Activated naive CD8-positive, alpha-beta T cell treated with anti-CD3 and anti-CD28 coated beads, Interleukin-2, amount 50 U/mL, for 16 hours (primary cell): Measurements from ENCODE around the gene GDPD4.

Source experiments
- DNase-seq: peaks from one replicate; pipeline ENCODE4 v3.0.0-alpha.2; 2020; ENCODE audit warnings: low read depth, low spot score

Gene GDPD4

DNA sequence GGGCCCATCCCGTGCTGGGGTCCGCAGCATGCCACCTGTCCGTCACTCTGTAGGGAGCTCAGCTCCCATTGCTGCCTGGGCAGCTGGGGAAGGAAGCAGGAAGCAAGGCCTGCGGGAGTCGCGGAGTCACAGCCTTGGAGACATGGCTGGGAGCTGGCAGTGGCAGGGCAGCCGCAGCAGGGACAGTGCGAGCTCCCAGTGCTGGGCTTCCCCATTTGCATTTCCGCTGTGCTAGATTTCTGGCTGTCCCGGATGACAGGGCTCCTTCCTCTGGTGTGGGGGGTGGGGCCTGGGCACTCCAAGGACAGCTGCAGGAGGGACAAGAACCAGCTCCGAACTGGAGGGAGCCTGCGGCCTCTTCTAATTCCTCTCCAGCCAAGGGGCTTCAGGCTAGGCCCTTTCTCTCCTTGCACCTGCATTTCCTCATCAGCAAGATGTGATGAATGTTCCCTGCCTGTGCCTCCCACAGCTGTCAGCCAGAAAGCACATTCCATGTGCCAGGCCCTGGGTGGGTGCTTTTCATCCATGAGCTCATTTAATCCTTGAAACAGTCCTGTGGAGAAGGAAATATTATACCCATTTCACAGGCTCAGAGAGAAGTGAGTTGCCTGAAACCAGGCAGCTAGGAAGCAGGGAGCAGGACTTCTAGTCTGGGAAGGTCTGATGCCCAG lies 125.5 kb downstream of the GDPD4 start:
- no peak for DNase-seq

DNA sequence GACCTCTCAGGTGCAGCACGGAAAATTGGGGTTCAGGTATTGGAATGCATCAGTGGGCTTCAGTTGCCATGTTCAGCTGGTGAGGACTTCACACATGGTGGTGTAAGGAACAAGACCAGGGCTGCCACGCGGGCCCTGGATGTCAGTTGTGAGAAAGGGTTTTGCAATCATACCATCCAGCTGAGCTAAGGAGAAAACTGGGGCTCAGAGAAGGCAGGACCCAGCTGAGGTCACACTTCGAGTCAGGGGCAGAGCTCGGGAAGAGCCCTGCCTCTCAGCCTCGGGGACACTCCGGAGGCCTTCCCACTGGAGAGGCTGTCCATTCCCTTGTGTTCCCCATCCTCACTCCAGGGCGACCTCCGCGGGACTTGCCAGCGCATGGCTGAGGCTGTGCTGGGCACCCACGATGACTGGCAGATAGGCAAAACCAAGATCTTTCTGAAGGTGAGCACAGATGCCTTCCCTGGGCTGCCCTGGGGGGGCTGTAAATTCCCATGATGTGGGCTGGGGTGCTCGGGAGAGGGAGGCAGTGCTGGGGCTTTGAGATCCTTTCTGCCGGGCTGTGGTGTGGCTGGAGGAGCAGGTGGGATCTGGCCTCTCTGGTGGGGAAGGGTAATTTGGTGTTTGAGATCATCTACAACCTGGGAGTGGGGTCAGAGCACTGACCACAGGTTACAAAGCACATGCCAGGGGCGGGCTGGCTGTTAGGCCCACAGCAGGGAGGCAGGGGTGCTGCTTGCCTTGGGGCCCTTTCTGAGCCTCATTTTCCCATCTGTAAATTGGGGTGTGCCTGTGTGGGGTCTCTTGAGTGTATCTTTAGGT lies 126.3 kb downstream of the GDPD4 start:
- no peak for DNase-seq

DNA sequence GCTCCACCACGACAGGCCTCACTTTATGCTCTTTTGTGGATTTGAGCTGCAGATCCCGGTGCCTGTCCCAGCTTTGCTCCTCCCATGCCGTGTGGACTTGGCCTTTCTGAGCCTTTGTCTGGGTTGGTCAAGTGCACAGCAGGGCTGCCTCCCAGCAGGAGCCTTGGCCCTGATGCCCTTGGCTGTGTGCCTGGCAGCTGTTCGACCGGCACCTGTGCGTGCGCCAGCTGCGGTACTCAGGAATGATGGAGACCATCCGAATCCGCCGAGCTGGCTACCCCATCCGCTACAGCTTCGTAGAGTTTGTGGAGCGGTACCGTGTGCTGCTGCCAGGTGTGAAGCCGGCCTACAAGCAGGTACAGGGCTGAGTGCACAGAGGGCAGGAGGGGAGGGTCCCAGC lies 126.9 kb downstream of the GDPD4 start:
- no peak for DNase-seq

DNA sequence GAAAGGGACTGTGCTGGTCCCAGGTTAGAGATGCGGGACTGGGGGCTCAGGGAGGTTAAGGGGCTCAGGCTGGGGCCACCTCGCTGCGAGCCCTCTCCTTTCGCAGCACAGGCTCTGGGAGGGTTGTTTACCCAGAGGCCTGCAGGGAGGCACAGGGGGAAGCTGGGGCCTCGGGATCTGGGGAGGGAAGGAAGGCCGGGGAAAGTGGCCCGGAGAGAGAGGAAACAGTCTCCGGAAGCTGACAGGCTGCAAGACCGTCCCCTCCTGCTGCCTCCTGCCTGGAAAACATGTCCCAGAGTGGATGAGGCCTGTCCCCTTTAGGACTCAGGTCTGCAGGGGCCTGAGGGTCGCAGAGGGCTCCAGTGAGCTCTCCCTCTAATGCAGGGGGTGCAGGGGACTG lies 128.0 kb downstream of the GDPD4 start:
- DNase-seq: no peak

DNA sequence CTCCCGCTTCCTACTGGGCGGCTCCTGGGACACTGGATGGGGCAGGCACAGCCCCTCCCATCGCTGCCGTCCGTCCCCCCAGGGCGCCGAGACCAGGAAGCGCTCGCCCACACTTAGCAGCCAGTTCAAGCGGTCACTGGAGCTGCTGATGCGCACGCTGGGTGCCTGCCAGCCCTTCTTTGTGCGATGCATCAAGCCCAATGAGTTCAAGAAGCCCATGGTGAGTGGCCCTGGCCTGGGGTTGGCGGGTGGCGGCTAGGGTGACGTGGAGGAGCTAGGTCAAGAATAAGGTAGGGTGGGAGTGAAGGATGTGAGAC lies 128.9 kb downstream of the GDPD4 start:
- DNase-seq: no peak

DNA sequence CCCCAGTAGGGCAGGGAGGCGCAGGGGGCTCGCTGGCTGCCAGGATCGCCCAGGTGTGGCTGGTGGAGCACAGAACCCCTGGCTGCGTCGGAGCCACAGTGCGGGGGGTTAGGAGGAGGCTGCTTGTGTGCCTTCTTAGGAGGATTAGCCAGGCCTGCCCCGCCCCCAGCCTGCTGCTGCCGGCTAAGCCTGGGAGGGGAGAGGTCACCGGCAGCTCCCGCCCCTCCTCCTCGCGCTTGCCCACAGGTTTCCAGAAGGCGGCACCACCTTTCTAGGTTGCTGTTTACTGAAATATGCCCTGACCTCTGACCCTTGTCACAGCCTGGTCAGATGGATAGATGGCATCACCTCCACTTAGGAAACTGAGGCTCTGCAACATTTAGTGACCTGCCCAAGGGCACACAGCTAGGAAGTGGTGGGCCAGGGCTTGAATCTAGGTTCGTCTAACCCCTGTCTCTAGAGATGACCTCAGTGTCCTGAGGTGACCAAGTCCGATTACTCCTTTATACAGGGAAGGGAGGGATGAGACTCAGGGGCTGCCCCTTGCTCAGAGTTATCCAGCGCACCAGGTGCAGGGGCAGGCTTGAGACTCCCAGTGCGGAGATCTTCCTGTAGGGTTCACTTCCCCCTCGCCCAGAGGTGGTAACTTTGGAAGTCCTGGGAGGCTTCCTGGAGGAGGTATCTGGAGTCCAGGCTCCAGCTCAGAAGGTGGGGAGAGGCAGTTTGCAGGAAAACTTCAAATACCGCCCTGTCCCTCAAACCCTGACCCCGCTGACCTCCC lies 129.4 kb downstream of the GDPD4 start:
- no peak for DNase-seq

DNA sequence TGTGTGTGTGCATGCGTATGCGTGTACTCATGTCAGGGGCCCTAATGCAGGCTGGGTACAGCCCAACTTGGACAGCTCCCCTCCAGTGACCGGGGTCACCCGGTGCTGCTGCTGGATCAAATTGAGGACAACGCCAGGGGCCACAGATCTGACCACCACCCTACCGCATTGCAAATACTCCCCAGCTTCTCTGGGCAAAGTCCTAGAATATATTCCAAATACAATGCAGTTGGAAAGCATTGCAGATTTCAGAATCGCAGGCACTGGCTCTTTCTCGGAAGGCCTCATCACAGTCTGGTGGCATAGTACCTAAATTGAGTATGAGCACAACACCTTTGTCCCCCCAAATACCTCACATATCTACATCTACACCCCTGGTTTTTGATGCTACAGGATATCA lies 130.2 kb downstream of the GDPD4 start:
- DNase-seq: no peak

DNA sequence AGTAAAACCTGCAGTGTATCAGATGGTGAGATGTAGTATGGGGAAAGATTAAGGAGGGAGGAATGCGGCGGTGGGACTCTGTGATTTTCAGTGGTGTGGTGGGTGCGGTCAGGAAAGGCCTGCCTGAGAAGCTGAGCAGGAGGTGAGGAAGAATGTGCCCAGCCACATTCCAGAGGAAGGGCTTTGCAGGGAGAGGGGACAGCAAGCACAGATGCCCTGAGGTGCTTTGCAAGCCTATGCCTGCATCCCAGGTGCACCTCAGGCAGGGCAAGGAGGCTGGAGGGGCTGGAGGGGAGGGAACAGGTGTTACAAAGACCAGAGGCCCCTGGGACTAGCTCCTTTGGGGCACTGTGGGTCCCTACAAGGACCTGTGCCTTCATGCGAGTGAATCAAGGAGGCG lies 131.4 kb downstream of the GDPD4 start:
- DNase-seq: no peak

DNA sequence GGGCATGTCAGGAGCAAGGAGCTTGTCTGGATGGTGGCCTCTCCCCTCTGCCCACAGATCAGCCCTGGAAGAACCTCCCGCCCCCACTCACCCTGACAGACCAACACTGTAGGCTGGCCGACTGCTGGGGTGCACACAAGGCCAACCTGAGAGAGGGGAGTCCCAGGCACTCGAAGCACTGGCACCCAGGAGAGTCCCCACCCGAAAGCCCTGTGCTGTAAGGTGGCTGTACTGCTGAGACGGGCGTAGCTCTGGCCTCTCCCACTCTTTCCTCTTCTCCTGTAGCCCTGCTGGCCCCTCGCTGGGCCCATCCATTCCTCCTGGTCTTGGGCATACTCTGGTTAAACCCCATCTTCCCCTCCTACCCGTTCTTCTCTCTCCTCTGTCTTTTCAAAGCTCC lies 133.7 kb downstream of the GDPD4 start:
- no peak for DNase-seq

DNA sequence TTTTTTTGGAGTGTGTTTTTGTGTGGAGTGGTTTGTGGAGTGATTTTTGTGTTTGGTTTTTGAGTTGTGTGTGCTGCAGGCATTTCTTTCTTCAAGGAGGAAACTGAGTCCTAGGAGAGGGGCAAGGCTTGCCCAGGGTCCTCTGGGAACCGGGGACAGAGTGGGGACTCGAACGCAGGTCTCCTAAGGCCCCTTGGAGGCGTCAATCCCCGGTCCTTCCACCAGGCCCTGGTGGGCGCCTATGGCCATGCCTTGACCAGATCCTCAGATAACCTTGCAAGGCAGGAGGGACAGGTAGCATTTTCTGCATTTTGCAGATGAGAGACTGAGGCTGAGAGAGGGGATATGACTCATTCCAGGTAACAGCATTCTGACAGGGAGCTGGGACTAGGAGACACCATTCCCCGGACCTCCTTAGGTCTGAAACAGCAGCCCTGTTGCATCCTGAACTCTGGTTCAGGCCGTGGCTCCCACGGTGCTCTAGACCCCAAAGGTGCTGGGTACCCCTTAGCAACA lies 134.3 kb downstream of the GDPD4 start:
- DNase-seq: no peak
